WTC11 (cell line): ENCODE data around the gene REEP1.
"Not testable (repeated sequence)": the region's sequence is repeated elsewhere in the genome, so short reads cannot be mapped to it uniquely, and the experiment has no call there.

ENCODE experiments used
- FOXJ3 ChIP-seq: sonication (generic); formaldehyde crosslinking; IDR thresholded peaks from 2 replicates; pipeline ENCODE4 v1.9.0; 2021; ENCODE audit warnings: missing genetic modification reagents, mild to moderate bottlenecking, borderline replicate concordance
- GABPB1 ChIP-seq: sonication (generic); formaldehyde crosslinking; IDR thresholded peaks from 2 replicates; pipeline ENCODE4 v1.8.1; 2023; ENCODE audit warnings: mild to moderate bottlenecking, missing genetic modification reagents
- NR2C2 ChIP-seq: sonication (generic); formaldehyde crosslinking; IDR thresholded peaks from 2 replicates; pipeline ENCODE4 v1.8.0; 2022; ENCODE audit warnings: mild to moderate bottlenecking, missing genetic modification reagents
- NR3C1 ChIP-seq: sonication (generic); formaldehyde crosslinking; conservative IDR thresholded peaks from 2 replicates; pipeline ENCODE4 v1.8.1; 2023; ENCODE audit warnings: low read depth, mild to moderate bottlenecking, missing genetic modification reagents
- ZNF317 ChIP-seq: sonication (generic); formaldehyde crosslinking; IDR thresholded peaks from 2 replicates; pipeline ENCODE4 v1.8.1; 2023; ENCODE audit warnings: low read depth, mild to moderate bottlenecking, moderate library complexity, missing genetic modification reagents, borderline replicate concordance
- TF ChIP-seq, protein P1 (sequence below): fragments of 200-600 bp; IDR thresholded peaks from 2 replicates; pipeline ENCODE4 v1.8.0; 2022; ENCODE audit warnings: antibody characterized with exemption

DNA sequence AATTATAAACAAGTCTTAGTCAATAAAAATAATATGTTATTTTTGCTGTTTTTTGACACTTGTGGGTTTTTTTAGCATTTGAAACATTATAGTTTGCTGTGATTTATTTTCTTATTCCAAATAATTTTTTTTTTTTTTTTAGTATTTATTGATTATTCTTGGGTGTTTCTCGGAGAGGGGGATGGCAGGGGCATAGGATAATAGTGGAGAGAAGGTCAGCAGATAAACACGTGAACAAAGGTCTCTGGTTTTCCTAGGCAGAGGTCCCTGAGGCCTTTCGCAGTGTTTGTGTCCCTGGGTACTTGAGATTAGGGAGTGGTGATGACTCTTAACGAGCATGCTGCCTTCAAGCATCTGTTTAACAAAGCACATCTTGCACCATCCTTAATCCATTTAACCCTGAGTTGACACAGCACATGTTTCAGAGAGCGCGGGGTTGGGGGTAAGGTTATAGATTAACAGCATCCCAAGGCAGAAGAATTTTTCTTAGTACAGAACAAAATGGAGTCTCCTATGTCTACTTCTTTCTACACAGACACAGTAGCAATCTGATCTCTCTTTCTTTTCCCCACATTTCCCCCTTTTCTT is 8.5 kb upstream of the REEP1 start:
- not testable (repeated sequence) for TF ChIP-seq GABPB1, FOXJ3, NR3C1, NR2C2, ZNF317 (CRISPR knock-in tag)
- TF ChIP-seq, protein P1, sequence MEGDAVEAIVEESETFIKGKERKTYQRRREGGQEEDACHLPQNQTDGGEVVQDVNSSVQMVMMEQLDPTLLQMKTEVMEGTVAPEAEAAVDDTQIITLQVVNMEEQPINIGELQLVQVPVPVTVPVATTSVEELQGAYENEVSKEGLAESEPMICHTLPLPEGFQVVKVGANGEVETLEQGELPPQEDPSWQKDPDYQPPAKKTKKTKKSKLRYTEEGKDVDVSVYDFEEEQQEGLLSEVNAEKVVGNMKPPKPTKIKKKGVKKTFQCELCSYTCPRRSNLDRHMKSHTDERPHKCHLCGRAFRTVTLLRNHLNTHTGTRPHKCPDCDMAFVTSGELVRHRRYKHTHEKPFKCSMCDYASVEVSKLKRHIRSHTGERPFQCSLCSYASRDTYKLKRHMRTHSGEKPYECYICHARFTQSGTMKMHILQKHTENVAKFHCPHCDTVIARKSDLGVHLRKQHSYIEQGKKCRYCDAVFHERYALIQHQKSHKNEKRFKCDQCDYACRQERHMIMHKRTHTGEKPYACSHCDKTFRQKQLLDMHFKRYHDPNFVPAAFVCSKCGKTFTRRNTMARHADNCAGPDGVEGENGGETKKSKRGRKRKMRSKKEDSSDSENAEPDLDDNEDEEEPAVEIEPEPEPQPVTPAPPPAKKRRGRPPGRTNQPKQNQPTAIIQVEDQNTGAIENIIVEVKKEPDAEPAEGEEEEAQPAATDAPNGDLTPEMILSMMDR, result not testable (repeated sequence)
